GM23338 (cell line): Measurements from ENCODE around the gene CDH23.

Experiments used
- EZH2phosphoT487 ChIP-seq: fragments of 200-600 bp; sonication (generic); IDR thresholded peaks from one replicate; pipeline ENCODE4 v1.8.1; 2018; ENCODE audit warnings: antibody characterized with exemption; ENCODE audit not compliant: unreplicated experiment
- POLR2AphosphoS5 ChIP-seq: IDR thresholded peaks from 2 replicates; pipeline ENCODE4 v1.6.1; 2016; ENCODE audit warnings: antibody characterized with exemption, low read depth
- TF ChIP-seq, protein P1 (sequence below), 2 experiments: fragments of 200-600 bp in 1 of 2; sonication (generic) in 1 of 2; conservative IDR thresholded peaks; 2 replicates each; pipeline versions ENCODE4 v1.5.1 to v1.6.1; 2016 to 2017; ENCODE audit warnings: antibody characterized with exemption in 2 of 2, low read depth in 2 of 2, mild to moderate bottlenecking in 2 of 2, moderate library complexity in 1 of 2

DNA sequence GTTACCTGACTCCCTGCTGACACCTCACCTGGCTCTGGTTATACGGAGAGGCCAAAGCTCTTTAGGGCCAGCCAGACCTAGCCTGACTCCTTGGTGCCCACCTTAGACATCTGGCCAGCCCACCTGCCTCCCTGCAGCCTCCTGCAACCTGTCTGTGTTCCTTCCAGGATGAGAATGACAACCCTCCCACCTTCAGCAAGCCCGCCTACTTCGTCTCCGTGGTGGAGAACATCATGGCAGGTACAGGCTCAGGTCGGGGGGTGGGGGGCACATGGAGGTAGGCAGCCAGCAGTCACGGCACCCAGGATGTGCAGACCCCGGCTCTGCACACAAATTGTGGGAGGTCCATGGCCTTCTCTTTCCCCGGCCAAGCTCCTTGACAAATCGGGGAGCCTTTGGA lies 290.8 kb downstream of the CDH23 start:
- TF ChIP-seq, protein P1, sequence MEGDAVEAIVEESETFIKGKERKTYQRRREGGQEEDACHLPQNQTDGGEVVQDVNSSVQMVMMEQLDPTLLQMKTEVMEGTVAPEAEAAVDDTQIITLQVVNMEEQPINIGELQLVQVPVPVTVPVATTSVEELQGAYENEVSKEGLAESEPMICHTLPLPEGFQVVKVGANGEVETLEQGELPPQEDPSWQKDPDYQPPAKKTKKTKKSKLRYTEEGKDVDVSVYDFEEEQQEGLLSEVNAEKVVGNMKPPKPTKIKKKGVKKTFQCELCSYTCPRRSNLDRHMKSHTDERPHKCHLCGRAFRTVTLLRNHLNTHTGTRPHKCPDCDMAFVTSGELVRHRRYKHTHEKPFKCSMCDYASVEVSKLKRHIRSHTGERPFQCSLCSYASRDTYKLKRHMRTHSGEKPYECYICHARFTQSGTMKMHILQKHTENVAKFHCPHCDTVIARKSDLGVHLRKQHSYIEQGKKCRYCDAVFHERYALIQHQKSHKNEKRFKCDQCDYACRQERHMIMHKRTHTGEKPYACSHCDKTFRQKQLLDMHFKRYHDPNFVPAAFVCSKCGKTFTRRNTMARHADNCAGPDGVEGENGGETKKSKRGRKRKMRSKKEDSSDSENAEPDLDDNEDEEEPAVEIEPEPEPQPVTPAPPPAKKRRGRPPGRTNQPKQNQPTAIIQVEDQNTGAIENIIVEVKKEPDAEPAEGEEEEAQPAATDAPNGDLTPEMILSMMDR (conservative IDR thresholded peaks at IDR 0.05; ENCODE audit: low read depth in 2 of 2) = no peak
- no peak for TF ChIP-seq EZH2phosphoT487
- no peak for TF ChIP-seq POLR2AphosphoS5
